Hematopoietic multipotent progenitor cell treated with erythropoietin and hydrocortisone succinate and interleukin-3 and kit ligand, for 17 days (in vitro differentiated cells): Measurements from ENCODE around the gene IFTAP.

ENCODE experiments used
- DNase-seq: peaks from one replicate; pipeline ENCODE4 v3.0.0-alpha.2; 2015; ENCODE audit warnings: low spot score

The IFTAP gene

GRCh38 chr11:36598051-36598450 lies 3.7 kb downstream of the IFTAP start, which contains the start of gene RAG2:
TSS of gene RAG2 (minus strand) at chr11:36598236. CDS start at chr11:36594168, 4,068 bp downstream.
- no peak for DNase-seq

- no peak for DNase-seq
These were observed 5.9 kb downstream of the IFTAP start for GRCh38 chr11:36600180-36600579.

GRCh38 chr11:36601155-36601554 lies 6.9 kb downstream of the IFTAP start:
- no peak for DNase-seq

- DNase-seq = no peak
These were observed 7.8 kb downstream of the IFTAP start for GRCh38 chr11:36602135-36602534.

- no peak for DNase-seq
These were observed 11.2 kb downstream of the IFTAP start for GRCh38 chr11:36605221-36606216.

- DNase-seq = no peak
These were observed 14.3 kb downstream of the IFTAP start for GRCh38 chr11:36608491-36609199.

GRCh38 chr11:36609383-36609782 lies 15.1 kb downstream of the IFTAP start:
- no peak for DNase-seq

GRCh38 chr11:36615826-36616225 lies 21.5 kb downstream of the IFTAP start:
- DNase-seq = no peak

GRCh38 chr11:36617543-36618362 lies 23.5 kb downstream of the IFTAP start:
- DNase-seq = peak; percentile 38

- no peak for DNase-seq
These were observed 24.2 kb downstream of the IFTAP start for GRCh38 chr11:36618363-36619047.

- DNase-seq = peak; percentile 21
These were observed 25.2 kb downstream of the IFTAP start for GRCh38 chr11:36619502-36619901.

GRCh38 chr11:36620246-36620645 lies 25.9 kb downstream of the IFTAP start:
- no peak for DNase-seq

GRCh38 chr11:36622431-36623136 lies 28.3 kb downstream of the IFTAP start:
- DNase-seq = peak; percentile 48

- DNase-seq = no peak
These were observed 29.2 kb downstream of the IFTAP start for GRCh38 chr11:36623494-36623893.

- no peak for DNase-seq
These were observed 32.7 kb downstream of the IFTAP start for GRCh38 chr11:36627006-36627405.

GRCh38 chr11:36627471-36627870 lies 33.2 kb downstream of the IFTAP start:
- no peak for DNase-seq

- no peak for DNase-seq
These were observed 33.8 kb downstream of the IFTAP start for GRCh38 chr11:36628141-36628540.

- DNase-seq = no peak
These were observed 34.5 kb downstream of the IFTAP start for GRCh38 chr11:36628765-36629244.

GRCh38 chr11:36631774-36632173 lies 37.5 kb downstream of the IFTAP start:
- no peak for DNase-seq

GRCh38 chr11:36635066-36635862 lies 41.0 kb downstream of the IFTAP start:
- DNase-seq = no peak
